H1 (cell line): ENCODE results near the gene GLT8D2. TPM values are rescaled to one million over a fixed set of nuclear protein-coding genes. Genes with fewer than 3 reads are reported as not detected.
A peak's percentile ranks its signal among the peaks of the same experiment; 100 is the strongest.

Experiments used
- ATF3 ChIP-seq: IDR thresholded peaks from 2 replicates; pipeline ENCODE4 v1.6.1; 2011; ENCODE audit warnings: low read depth, mild to moderate bottlenecking, low read length; ENCODE audit not compliant: insufficient read depth
- BRCA1 ChIP-seq: IDR thresholded peaks from 2 replicates; pipeline ENCODE4 v1.6.1; 2012; ENCODE audit warnings: low read depth, low read length, improper control_type of control experiment
- EZH2 ChIP-seq: fragments of 200-600 bp; sonication (generic); IDR thresholded peaks from 2 replicates; pipeline ENCODE4 v1.7.1; 2012; ENCODE audit warnings: low read depth, mild to moderate bottlenecking, moderate library complexity, low read length, inconsistent platforms; ENCODE audit not compliant: severe bottlenecking
- FOSL1 ChIP-seq: IDR thresholded peaks from 2 replicates; pipeline ENCODE4 v1.6.1; 2011; ENCODE audit warnings: mild to moderate bottlenecking, low read depth, low read length, moderate library complexity; ENCODE audit not compliant: insufficient read depth
- GABPA ChIP-seq: IDR thresholded peaks from 2 replicates; pipeline ENCODE4 v1.6.1; 2011; ENCODE audit warnings: mild to moderate bottlenecking, low read length, moderate library complexity, borderline replicate concordance; ENCODE audit not compliant: insufficient read depth
- HDAC6 ChIP-seq: IDR thresholded peaks from one replicate; pipeline ENCODE4 v1.7.1; 2012; ENCODE audit warnings: low read depth, mild to moderate bottlenecking, inconsistent platforms, low read length, moderate library complexity
- JUN ChIP-seq: IDR thresholded peaks from 2 replicates; pipeline ENCODE4 v1.6.1; 2011; ENCODE audit warnings: low read depth, mild to moderate bottlenecking, improper control_type of control experiment, low read length
- KDM4A ChIP-seq: IDR thresholded peaks from one replicate; pipeline ENCODE4 v1.7.1; 2012; ENCODE audit warnings: low read depth, mild to moderate bottlenecking, moderate library complexity, low read length, inconsistent platforms; ENCODE audit not compliant: severe bottlenecking
- NANOG ChIP-seq: IDR thresholded peaks from 2 replicates; pipeline ENCODE4 v1.6.1; 2011; ENCODE audit warnings: low read length, low read depth, mild to moderate bottlenecking, inconsistent platforms; ENCODE audit not compliant: insufficient read depth, poor library complexity, severe bottlenecking
- PHF8 ChIP-seq: fragments of 200-600 bp; sonication (generic); conservative IDR thresholded peaks from 2 replicates; pipeline ENCODE4 v1.7.1; 2012; ENCODE audit warnings: low read depth, mild to moderate bottlenecking, inconsistent platforms, low read length, moderate library complexity
- POU5F1 ChIP-seq: IDR thresholded peaks from 2 replicates; pipeline ENCODE4 v1.6.1; 2011; ENCODE audit warnings: low read depth, mild to moderate bottlenecking, low read length, moderate library complexity
- RFX5 ChIP-seq: IDR thresholded peaks from 2 replicates; pipeline ENCODE4 v1.6.1; 2011; ENCODE audit warnings: low read depth, low read length, improper control_type of control experiment, borderline replicate concordance
- RNF2 ChIP-seq: fragments of 200-900, 300-1000 bp; sonication (generic); IDR thresholded peaks from 2 replicates; pipeline ENCODE4 v1.7.1; 2016; ENCODE audit warnings: borderline replicate concordance, low read depth, mild to moderate bottlenecking, antibody characterized with exemption, low read length; ENCODE audit not compliant: poor library complexity, severe bottlenecking; ENCODE audit errors: missing control alignments
- SAP30 ChIP-seq: fragments of 300-600 bp; sonication (generic); IDR thresholded peaks from 2 replicates; pipeline ENCODE4 v1.7.1; 2012; ENCODE audit warnings: low read length, moderate library complexity, mild to moderate bottlenecking, inconsistent platforms; ENCODE audit not compliant: insufficient read depth, insufficient replicate concordance
- SIX5 ChIP-seq: IDR thresholded peaks from 2 replicates; pipeline ENCODE4 v1.6.1; 2011; ENCODE audit warnings: mild to moderate bottlenecking, low read depth, low read length
- TEAD4 ChIP-seq: IDR thresholded peaks from 2 replicates; pipeline ENCODE4 v1.6.1; 2012; ENCODE audit warnings: low read depth, low read length, inconsistent platforms, mixed read lengths
- ZNF274 ChIP-seq: IDR thresholded peaks from 2 replicates; pipeline ENCODE4 v1.7.0; 2012; ENCODE audit warnings: low read length, borderline replicate concordance; ENCODE audit errors: extremely low read depth
- polyA plus RNA-seq, 7 experiments: library from polyadenylated mRNA; depleted of rRNA in 3 of 7; stranded (reverse) in 5 of 7; unstranded in 2 of 7; fragments of >200 nt in 5 of 7; fragments of 200-250 nt in 2 of 7; gene quantifications; 1 replicate in 5 of 7; 2 replicates in 1 of 7; 4 replicates in 1 of 7; pipeline versions ENCODE4 v1.2.1 to v1.2.3, GENCODE V29; 2011 to 2013; ENCODE audit warnings: missing spikeins in 2 of 7, mixed read lengths in 2 of 7
- total RNA-seq: library from RNA; stranded (reverse); fragmentation: NEBNext Ultra II Directional; extraction: Animal tissue kit (Norgen Biotek cat#: 25700); gene quantifications from 2 replicates; pipeline ENCODE4 v1.2.1, GENCODE V29; 2021
- TF ChIP-seq, protein P1 (sequence below), 3 experiments: IDR thresholded peaks; 1 replicate in 2 of 3; 2 replicates in 1 of 3; pipeline versions ENCODE4 v1.5.1 to v1.6.1; 2011; ENCODE audit warnings: low read length in 3 of 3, mild to moderate bottlenecking in 3 of 3, inconsistent platforms in 2 of 3, low read depth in 1 of 3, moderate library complexity in 1 of 3; ENCODE audit not compliant: insufficient read depth in 1 of 3; ENCODE audit errors: control extremely low read depth in 1 of 3

GLT8D2 gene
- total and polyA plus RNA-seq, 2 of the 8 experiments (the other 6 are each of a cell fraction or from before 2014, with no cell fraction given): 6.8 to 9.8 TPM

DNA sequence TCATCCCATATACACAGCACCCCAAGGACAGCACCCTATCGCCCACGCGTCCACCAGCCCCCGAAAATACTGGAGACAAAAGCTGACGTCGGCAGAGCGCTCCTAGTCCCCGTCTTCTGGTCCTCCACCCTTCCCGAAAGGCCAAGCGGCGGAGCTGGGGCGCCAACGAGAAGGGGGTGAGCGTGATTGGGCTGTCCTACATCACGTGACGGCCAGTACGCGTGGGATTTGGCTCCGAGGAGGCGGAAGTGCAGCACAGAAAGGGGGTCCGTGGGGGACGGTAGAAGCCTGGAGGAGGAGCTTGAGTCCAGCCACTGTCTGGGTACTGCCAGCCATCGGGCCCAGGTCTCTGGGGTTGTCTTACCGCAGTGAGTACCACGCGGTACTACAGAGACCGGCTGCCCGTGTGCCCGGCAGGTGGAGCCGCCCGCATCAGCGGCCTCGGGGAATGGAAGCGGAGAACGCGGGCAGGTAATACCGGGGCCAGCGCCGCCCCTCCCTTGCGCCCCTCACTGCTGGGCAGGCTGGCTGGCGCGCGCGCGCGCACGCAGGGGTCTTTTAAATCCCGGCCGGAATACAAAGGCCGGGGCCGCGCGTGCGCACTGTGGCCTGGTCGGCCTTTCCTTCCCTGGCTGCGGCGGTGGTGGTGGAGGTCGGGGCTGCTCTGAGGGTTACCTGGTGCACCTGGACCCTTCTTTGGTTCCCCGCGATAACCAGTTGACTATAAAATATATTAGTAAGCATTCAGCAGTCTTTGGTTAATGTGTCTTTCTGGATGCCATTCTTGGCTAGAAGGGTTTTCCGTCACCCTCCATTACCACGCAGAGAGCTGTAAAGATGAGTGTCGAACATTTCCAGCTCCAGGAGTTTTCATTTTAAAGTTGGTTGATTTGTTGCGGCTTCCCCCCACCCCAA, 84.1 kb downstream of the GLT8D2 start, which contains the start of gene TDG (continued):
- TF ChIP-seq ATF3: peak; percentile 87
- TF ChIP-seq EZH2: no peak
- no peak for TF ChIP-seq BRCA1
- TF ChIP-seq ZNF274: no peak
- TF ChIP-seq SAP30: no peak
- no peak for TF ChIP-seq TEAD4
- TF ChIP-seq JUN: no peak
- no peak for TF ChIP-seq FOSL1
- no peak for TF ChIP-seq HDAC6
- TF ChIP-seq SIX5: no peak
- no peak for TF ChIP-seq POU5F1
- TF ChIP-seq RFX5: no peak
- peak; percentile 90 for TF ChIP-seq GABPA
- TF ChIP-seq RNF2: no peak
- TF ChIP-seq PHF8: peak; percentile 99
- no peak for TF ChIP-seq NANOG
- TF ChIP-seq KDM4A: peak; percentile 57
- TF ChIP-seq, protein P1, sequence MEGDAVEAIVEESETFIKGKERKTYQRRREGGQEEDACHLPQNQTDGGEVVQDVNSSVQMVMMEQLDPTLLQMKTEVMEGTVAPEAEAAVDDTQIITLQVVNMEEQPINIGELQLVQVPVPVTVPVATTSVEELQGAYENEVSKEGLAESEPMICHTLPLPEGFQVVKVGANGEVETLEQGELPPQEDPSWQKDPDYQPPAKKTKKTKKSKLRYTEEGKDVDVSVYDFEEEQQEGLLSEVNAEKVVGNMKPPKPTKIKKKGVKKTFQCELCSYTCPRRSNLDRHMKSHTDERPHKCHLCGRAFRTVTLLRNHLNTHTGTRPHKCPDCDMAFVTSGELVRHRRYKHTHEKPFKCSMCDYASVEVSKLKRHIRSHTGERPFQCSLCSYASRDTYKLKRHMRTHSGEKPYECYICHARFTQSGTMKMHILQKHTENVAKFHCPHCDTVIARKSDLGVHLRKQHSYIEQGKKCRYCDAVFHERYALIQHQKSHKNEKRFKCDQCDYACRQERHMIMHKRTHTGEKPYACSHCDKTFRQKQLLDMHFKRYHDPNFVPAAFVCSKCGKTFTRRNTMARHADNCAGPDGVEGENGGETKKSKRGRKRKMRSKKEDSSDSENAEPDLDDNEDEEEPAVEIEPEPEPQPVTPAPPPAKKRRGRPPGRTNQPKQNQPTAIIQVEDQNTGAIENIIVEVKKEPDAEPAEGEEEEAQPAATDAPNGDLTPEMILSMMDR (IDR thresholded peaks at IDR 0.05; ENCODE audit: control extremely low read depth in 1 of 3, insufficient read depth in 1 of 3, low read depth in 1 of 3, low read length in 3 of 3): no peak
